ENCODE data around the gene UBASH3A.

GRCh38 chr21:42426424-42426823 is 22.7 kb downstream of the UBASH3A start:
- TF ChIP-seq CTCF (IDR thresholded peaks at IDR 0.05) (no peak), EP300 (IDR thresholded peaks at IDR 0.05) (no peak), POLR2A (IDR thresholded peaks at IDR 0.05) (no peak)
